K562 (cell line): ENCODE measurements around the gene CDK11A. TPM values are rescaled to one million over a fixed set of nuclear protein-coding genes. Genes with fewer than 3 reads are reported as not detected.

Experiments
- ATAC-seq: fragments of 200-7000 bp; cut with Tn5 transposase; 3 replicates; pipeline ENCODE4 v1.9.1; 2020; ENCODE audit warnings: moderate library complexity
- BruUV-seq: library from RNA; stranded (reverse); fragments of 400-500 nt; replicated peaks from 2 replicates; lab custom pipeline; 2021; lab: Mats Ljungman, UMichigan
- CTCF ChIA-PET: fragments of 300-600 bp; formaldehyde crosslinking; extraction: SDS; loops from one replicate; lab custom pipeline; 2021; ENCODE audit warnings: low intra/inter-chr PET ratio; lab: Yijun Ruan, JAX
- POLR2A ChIA-PET: fragments of 300-600, 350-650 bp; sonication (Branson Sonifier 250); formaldehyde crosslinking; extraction: SDS; loops from one replicate; lab custom pipeline; 2021; ENCODE audit warnings: antibody characterized with exemption, inconsistent platforms; lab: Yijun Ruan, JAX
- DNase-seq, 4 experiments: peaks; one replicate each; pipeline versions ENCODE4 v3.0.0 to v3.0.0-alpha.2; 2011 to 2018; ENCODE audit warnings: low spot score in 3 of 4, mixed read lengths in 3 of 4; ENCODE audit errors: extremely low read depth in 1 of 4
- FAIRE-seq: peaks from 2 replicates; lab custom pipeline; 2011; peaks lifted over from hg19 to GRCh38; lab: Jason Lieb, UNC
- H2AFZ ChIP-seq: 2 replicates; pipeline ENCODE4 v1.6.0; 2011; ENCODE audit warnings: low read depth, low read length, control low read depth, inconsistent platforms
- H3K27ac ChIP-seq: fragments of 200-600 bp; 3 replicates; pipeline ENCODE4 v1.8.0; 2011; ENCODE audit warnings: low read depth, mild to moderate bottlenecking, control low read depth, inconsistent platforms, low read length, moderate library complexity, mixed read lengths; ENCODE audit errors: extremely low read depth
- H3K27me3 ChIP-seq, 2 experiments: fragments of 300-600 bp in 1 of 2; 2 replicates in 1 of 2; 3 replicates in 1 of 2; pipeline versions ENCODE4 v1.6.0 to v1.8.0; 2011; ENCODE audit warnings: inconsistent platforms in 2 of 2, low read length in 2 of 2, mild to moderate bottlenecking in 1 of 2, mixed read lengths in 1 of 2, moderate library complexity in 1 of 2; ENCODE audit not compliant: control insufficient read depth in 2 of 2, insufficient read depth in 2 of 2
- H3K36me3 ChIP-seq: fragments of 300-600 bp; 3 replicates; pipeline ENCODE4 v1.8.0; 2011; ENCODE audit warnings: mild to moderate bottlenecking, low read length, inconsistent platforms; ENCODE audit not compliant: control insufficient read depth, insufficient read depth
- H3K4me1 ChIP-seq, 2 experiments: fragments of 200-600 bp in 1 of 2; replicated peaks in 1 of 2; 2 replicates in 1 of 2; 3 replicates in 1 of 2; pipeline versions ENCODE4 v1.5.1 to v1.8.0; 2011; ENCODE audit warnings: inconsistent platforms in 2 of 2, low read length in 2 of 2, mild to moderate bottlenecking in 1 of 2, mixed read lengths in 1 of 2, moderate library complexity in 1 of 2; ENCODE audit not compliant: control insufficient read depth in 2 of 2, insufficient read depth in 2 of 2
- H3K4me2 ChIP-seq: 2 replicates; pipeline ENCODE4 v1.6.1; 2011; ENCODE audit warnings: low read length, control low read depth, inconsistent platforms, mixed read lengths; ENCODE audit not compliant: insufficient read depth
- H3K4me3 ChIP-seq: fragments of 200-600 bp; sonication (generic), shearing (Covaris generic); 2 replicates; pipeline ENCODE4 v1.5.1; 2016; ENCODE audit warnings: control low read depth, inconsistent platforms
- H3K79me2 ChIP-seq: fragments of 200-600 bp; 3 replicates; pipeline ENCODE4 v1.8.0; 2011; ENCODE audit warnings: low read length, inconsistent platforms; ENCODE audit not compliant: control insufficient read depth, insufficient read depth
- H3K9ac ChIP-seq, 2 experiments: 2 replicates each; pipeline versions ENCODE4 v1.6.0 to v1.6.1; 2011; ENCODE audit warnings: low read depth in 2 of 2, low read length in 2 of 2, control low read depth in 1 of 2, inconsistent platforms in 1 of 2, mild to moderate bottlenecking in 1 of 2, mixed read lengths in 1 of 2; ENCODE audit not compliant: insufficient read depth in 1 of 2
- H3K9me1 ChIP-seq: one replicate; pipeline ENCODE4 v1.6.0; 2011; ENCODE audit warnings: inconsistent platforms, mild to moderate bottlenecking, low read length, moderate library complexity; ENCODE audit not compliant: control insufficient read depth, insufficient read depth
- H3K9me3 ChIP-seq: replicated peaks from 2 replicates; pipeline ENCODE4 v1.5.1; 2011; ENCODE audit warnings: low read depth, low read length, inconsistent platforms; ENCODE audit not compliant: control insufficient read depth, insufficient read depth
- H4K20me1 ChIP-seq: replicated peaks from 2 replicates; pipeline ENCODE4 v1.6.1; 2011; ENCODE audit warnings: low read length, inconsistent platforms, mixed read lengths; ENCODE audit not compliant: control insufficient read depth, insufficient read depth
- WGBS: fragments of 100-300 bp; shearing (Covaris generic); methylation state at CpG from one replicate; pipeline ENCODE4 v1.1.6; 2016; ENCODE audit warnings: low coverage, mixed read lengths; ENCODE audit not compliant: insufficient coverage; ENCODE audit errors: missing lambda C conversion rate; 5-methylcytosine and 5-hydroxymethylcytosine counted together
- in situ Hi-C: fragments of 300-500 bp; cut with MboI; formaldehyde crosslinking; loops from 4 replicates; pipeline ENCODE4 v1.15.0; 2018; ENCODE audit warnings: inconsistent platforms, mixed read lengths
- intact Hi-C: fragments of 100-400 bp; cut with micrococcal nuclease; formaldehyde crosslinking; loops from 2 replicates; pipeline ENCODE4 v1.14.2; 2022
- polyA plus RNA-seq, 8 experiments: library from polyadenylated mRNA; depleted of rRNA in 4 of 8; stranded (reverse) in 5 of 8; unstranded in 3 of 8; fragments of >200 nt; fragmentation: Nextera tagmentation in 2 of 8; fragmentation: Illumina TruSeq in 1 of 8; extraction: Ambion mirVana in 2 of 8; extraction: Trizol in 1 of 8; gene quantifications; 2 replicates each; pipeline versions ENCODE4 v1.2.1 to v1.2.3, GENCODE V29; 2011 to 2014; ENCODE audit warnings: inconsistent platforms in 1 of 8, missing spikeins in 1 of 8
- total RNA-seq, 7 experiments: library from RNA; depleted of rRNA in 6 of 7; stranded (reverse); fragments of >200 nt in 6 of 7; fragmentation: Illumina TruSeq in 2 of 7; extraction: Trizol in 2 of 7; gene quantifications; 2 replicates each; pipeline versions ENCODE4 v1.2.1 to v1.2.3, GENCODE V29; 2011 to 2021; ENCODE audit warnings: low replicate concordance in 1 of 7
- TF ChIP-seq, protein P1 (sequence below), 2 experiments: IDR thresholded peaks; 2 replicates each; pipeline ENCODE4 v1.6.1; 2012; ENCODE audit warnings: improper control_type of control experiment in 2 of 2, low read depth in 2 of 2, low read length in 2 of 2, borderline replicate concordance in 1 of 2

CDK11A gene
- total and polyA plus RNA-seq, 9 of the 15 experiments (the other 6 are each of a cell fraction or from before 2014, with no cell fraction given), result 4.5 to 71.0 (median 43.9) TPM

DNA sequence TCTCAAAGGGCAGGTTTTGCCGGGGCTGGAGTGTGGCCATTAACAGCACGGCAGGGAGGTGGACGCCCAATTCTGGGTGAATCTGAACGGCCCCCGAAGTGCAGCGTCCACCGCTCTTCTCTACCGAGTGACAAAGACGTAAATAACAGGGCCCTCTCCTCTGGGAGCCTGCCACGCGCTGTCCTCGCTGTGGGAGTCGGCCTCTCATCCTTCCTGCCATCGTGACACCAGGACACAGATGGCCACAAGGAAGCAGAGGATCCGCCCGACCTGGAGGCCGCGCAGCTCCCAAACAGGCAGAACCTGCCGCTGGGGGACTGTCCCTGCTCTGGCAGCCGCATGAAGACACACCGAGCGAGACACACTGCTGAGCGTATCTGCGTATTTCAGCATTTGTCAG is 53.3 kb downstream of the CDK11A start:
- no peaks in the 10 kb centered on the region for H3K27me3 ChIP-seq
- WGBS, result 88% methylated on average over 24 of the region's 24 CpGs
- no peaks in the 10 kb centered on the region for H3K79me2 ChIP-seq
- H2AFZ ChIP-seq, result no peak overlapping the region
- no peak overlapping the region for H3K4me3 ChIP-seq
- intact Hi-C loops (no loop called here), in situ Hi-C loops (no loop called here)
- H3K9me3 ChIP-seq, result no peaks in the 10 kb centered on the region; the same call in 1 of the 2 replicates
- H3K9ac ChIP-seq, result peak overlapping the region in 1 of 2 experiments; percentile 24; a peak in 1 of 4 replicates
- H3K36me3 ChIP-seq, result peaks cover 33% of the 10 kb centered on the region; the same call in 2 of the 3 replicates
- no TSS peak for BruUV-seq
- H4K20me1 ChIP-seq, result no peaks in the 10 kb centered on the region
- FAIRE-seq, result no peak
- H3K4me2 ChIP-seq, result no peak overlapping the region
- DNase-seq, result no peak
- POLR2A ChIA-PET, result no interaction called here
- TF ChIP-seq, protein P1, sequence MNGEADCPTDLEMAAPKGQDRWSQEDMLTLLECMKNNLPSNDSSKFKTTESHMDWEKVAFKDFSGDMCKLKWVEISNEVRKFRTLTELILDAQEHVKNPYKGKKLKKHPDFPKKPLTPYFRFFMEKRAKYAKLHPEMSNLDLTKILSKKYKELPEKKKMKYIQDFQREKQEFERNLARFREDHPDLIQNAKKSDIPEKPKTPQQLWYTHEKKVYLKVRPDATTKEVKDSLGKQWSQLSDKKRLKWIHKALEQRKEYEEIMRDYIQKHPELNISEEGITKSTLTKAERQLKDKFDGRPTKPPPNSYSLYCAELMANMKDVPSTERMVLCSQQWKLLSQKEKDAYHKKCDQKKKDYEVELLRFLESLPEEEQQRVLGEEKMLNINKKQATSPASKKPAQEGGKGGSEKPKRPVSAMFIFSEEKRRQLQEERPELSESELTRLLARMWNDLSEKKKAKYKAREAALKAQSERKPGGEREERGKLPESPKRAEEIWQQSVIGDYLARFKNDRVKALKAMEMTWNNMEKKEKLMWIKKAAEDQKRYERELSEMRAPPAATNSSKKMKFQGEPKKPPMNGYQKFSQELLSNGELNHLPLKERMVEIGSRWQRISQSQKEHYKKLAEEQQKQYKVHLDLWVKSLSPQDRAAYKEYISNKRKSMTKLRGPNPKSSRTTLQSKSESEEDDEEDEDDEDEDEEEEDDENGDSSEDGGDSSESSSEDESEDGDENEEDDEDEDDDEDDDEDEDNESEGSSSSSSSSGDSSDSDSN (IDR thresholded peaks at IDR 0.05; ENCODE audit: borderline replicate concordance in 1 of 2, low read depth in 2 of 2, low read length in 2 of 2), result no peak
- CTCF ChIA-PET, result no interaction called here
- no peak for ATAC-seq
- H3K9me1 ChIP-seq, result peaks cover 3% of the 10 kb centered on the region
- peaks cover 0 to 6% of the 10 kb centered on the region in 2 experiments; a peak in 1 of 5 replicates for H3K4me1 ChIP-seq
- no peak overlapping the region for H3K27ac ChIP-seq
